Measurements from ENCODE around the gene CRACDL. TPM values are rescaled to one million over a fixed set of nuclear protein-coding genes. Genes with fewer than 3 reads are reported as not detected.

CRACDL gene
- total RNA-seq, 1 experiment from 2014 or later = not detected

DNA sequence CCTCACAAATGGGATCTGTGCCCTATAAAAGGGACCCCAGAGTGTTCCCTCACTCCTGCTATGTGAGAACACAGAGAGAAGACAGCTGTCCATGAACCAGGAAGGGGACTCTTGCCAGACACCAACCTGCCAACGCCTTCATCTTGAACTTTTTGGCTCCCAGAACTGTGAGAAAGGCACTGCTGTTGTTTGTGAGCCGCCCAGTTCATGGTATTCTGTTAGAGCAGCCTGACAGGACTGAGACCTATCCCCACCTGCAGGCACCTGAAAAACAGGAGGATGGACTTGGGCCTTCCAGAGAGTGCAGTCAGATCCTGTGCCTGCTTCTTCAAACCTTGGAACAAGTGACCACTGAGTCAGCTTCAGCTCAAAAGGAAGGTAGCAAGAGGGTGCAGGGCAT, 51.4 kb downstream of the CRACDL start:
- POLR2A ChIA-PET (ENCODE audit: unreplicated experiment) = no interaction called here
- Histone ChIP-seq H3K4me2 (ENCODE audit: low read length) (no peak overlapping the region), H4K20me1 (ENCODE audit: low read length) (no peaks in the 10 kb centered on the region), H3K4me3 (ENCODE audit: low read length) (no peak overlapping the region), H3K4me1 (ENCODE audit: insufficient read depth, low read length) (no peaks in the 10 kb centered on the region), H3F3A (ENCODE audit: low read length, unreplicated experiment) (no peaks in the 10 kb centered on the region), H3K9ac (ENCODE audit: low read length) (no peak overlapping the region), H3K27ac (ENCODE audit: low read length) (no peak overlapping the region), H3K9me2 (replicated peaks; ENCODE audit: low read length) (no peaks in the 10 kb centered on the region), H3K27me3 (ENCODE audit: low read length) (0 out of 2 replicates have a peak, but pooled peaks cover 3% of the 10 kb centered on the region), H2AFZ (ENCODE audit: low read length) (no peak overlapping the region), H3K36me3 (ENCODE audit: low read depth, low read length) (no peaks in the 10 kb centered on the region), H3K9me3 (ENCODE audit: low read length) (peaks cover 4% of the 10 kb centered on the region; the same call in 1 of the 2 replicates), H3K79me2 (ENCODE audit: low read length) (no peaks in the 10 kb centered on the region)
- TF ChIP-seq EZH2phosphoT487 (IDR thresholded peaks at IDR 0.05; ENCODE audit: borderline replicate concordance, low read length) = no peak
- TF ChIP-seq, protein P1, sequence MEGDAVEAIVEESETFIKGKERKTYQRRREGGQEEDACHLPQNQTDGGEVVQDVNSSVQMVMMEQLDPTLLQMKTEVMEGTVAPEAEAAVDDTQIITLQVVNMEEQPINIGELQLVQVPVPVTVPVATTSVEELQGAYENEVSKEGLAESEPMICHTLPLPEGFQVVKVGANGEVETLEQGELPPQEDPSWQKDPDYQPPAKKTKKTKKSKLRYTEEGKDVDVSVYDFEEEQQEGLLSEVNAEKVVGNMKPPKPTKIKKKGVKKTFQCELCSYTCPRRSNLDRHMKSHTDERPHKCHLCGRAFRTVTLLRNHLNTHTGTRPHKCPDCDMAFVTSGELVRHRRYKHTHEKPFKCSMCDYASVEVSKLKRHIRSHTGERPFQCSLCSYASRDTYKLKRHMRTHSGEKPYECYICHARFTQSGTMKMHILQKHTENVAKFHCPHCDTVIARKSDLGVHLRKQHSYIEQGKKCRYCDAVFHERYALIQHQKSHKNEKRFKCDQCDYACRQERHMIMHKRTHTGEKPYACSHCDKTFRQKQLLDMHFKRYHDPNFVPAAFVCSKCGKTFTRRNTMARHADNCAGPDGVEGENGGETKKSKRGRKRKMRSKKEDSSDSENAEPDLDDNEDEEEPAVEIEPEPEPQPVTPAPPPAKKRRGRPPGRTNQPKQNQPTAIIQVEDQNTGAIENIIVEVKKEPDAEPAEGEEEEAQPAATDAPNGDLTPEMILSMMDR (conservative IDR thresholded peaks at IDR 0.05; ENCODE audit: low read depth, low read length) = no peak
- no TSS peak for BruUV-seq (replicated peaks)
- CTCF ChIA-PET = no interaction called here
- ATAC-seq (no peak), DNase-seq (no peak)
- intact Hi-C loops (cut with micrococcal nuclease) = no loop called here

DNA sequence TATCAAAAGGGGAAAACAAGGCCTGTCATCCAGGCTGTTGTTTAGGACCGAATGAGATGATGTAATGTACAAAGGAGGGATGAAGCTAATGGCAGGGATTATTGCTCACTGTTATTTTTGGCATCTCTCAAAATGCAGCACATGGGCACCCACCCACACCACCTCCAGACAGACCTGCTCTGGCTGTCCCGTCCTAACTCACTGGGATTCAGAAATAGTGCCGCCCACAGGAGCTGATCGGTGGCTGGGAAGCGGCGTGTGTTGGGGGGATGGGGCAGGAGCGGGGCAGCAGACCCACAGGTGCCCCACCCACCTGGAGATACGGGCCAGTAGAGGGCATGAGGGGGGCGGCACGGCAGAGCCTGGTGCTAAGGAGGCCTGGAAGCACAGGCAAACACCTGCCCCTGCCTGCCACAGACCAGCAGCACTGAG, 52.2 kb downstream of the CRACDL start:
- H3K79me2 ChIP-seq (ENCODE audit: low read length) = no peaks in the 10 kb centered on the region
- intact Hi-C loops (cut with micrococcal nuclease) = no loop called here
- H3K27me3 ChIP-seq (ENCODE audit: low read length) = 0 out of 2 replicates have a peak, but pooled peaks cover 3% of the 10 kb centered on the region
- H3K4me3 ChIP-seq (ENCODE audit: low read length) = no peak overlapping the region
- no peaks in the 10 kb centered on the region for H3K9me2 ChIP-seq (replicated peaks; ENCODE audit: low read length)
- TF ChIP-seq EZH2phosphoT487 (IDR thresholded peaks at IDR 0.05; ENCODE audit: borderline replicate concordance, low read length) (no peak), EZH2 (IDR thresholded peaks at IDR 0.05; ENCODE audit: low read length, unreplicated experiment) (no peak)
- TF ChIP-seq, protein P1 (conservative IDR thresholded peaks at IDR 0.05; ENCODE audit: low read depth, low read length) = no peak
- H3F3A ChIP-seq (ENCODE audit: low read length, unreplicated experiment) = no peaks in the 10 kb centered on the region
- no peaks in the 10 kb centered on the region for H4K20me1 ChIP-seq (ENCODE audit: low read length)
- no peaks in the 10 kb centered on the region for H3K4me1 ChIP-seq (ENCODE audit: insufficient read depth, low read length)
- peaks cover 4% of the 10 kb centered on the region; the same call in 1 of the 2 replicates for H3K9me3 ChIP-seq (ENCODE audit: low read length)
- no peak for DNase-seq
- ChIA-PET POLR2A (ENCODE audit: unreplicated experiment) (no interaction called here), CTCF (no interaction called here)
- H3K9ac ChIP-seq (ENCODE audit: low read length) = no peak overlapping the region
- H3K27ac ChIP-seq (ENCODE audit: low read length) = no peak overlapping the region
- no TSS peak for BruUV-seq (replicated peaks)
- ATAC-seq = no peak
- H2AFZ ChIP-seq (ENCODE audit: low read length) = no peak overlapping the region
- H3K36me3 ChIP-seq (ENCODE audit: low read depth, low read length) = no peaks in the 10 kb centered on the region
- H3K4me2 ChIP-seq (ENCODE audit: low read length) = no peak overlapping the region

DNA sequence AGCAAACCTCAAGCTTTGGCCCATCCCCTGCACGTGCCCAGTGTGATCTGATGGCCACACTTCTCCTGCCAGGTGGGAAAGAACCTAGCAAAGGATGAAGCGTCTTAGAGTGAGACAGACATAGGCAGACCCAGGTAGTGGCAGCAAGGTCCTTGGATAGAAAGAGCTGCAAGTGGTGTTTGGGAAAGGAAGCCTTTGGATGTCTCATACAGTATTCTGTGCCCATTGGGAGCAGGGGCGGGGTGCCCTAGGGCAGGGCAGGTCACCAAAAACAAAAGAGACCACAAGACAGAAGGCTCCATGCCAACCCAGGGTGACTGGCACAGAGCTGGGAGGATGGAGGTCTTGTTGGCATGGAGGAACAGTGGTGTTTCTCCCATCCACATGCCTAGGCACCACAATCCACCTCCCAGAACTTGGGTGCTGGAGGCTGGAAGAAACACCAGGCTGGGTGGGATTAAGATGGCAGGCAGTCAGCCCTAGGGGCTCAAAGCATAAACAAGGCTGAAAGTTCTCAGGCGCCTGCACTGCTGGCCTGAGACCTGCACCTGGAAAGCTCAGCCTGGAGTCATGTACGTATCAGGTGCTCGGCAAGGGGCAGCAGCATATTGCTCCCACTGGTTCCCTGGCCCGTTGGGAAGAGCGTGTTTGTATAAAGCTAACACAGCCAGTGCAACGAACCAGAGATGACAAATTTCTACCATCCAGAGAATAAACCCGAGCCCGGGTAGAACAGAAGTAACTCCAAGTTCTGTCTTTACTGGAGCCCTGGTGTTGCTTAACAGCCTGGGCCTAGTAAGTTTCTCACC, 52.9 kb downstream of the CRACDL start:
- H3K4me3 ChIP-seq (ENCODE audit: low read length) = no peak overlapping the region
- no peaks in the 10 kb centered on the region for H4K20me1 ChIP-seq (ENCODE audit: low read length)
- intact Hi-C loops (cut with micrococcal nuclease) = no loop called here
- H3K4me2 ChIP-seq (ENCODE audit: low read length) = no peak overlapping the region
- H3F3A ChIP-seq (ENCODE audit: low read length, unreplicated experiment) = no peaks in the 10 kb centered on the region
- no peak for DNase-seq
- 0 out of 2 replicates have a peak, but pooled peaks cover 3% of the 10 kb centered on the region for H3K27me3 ChIP-seq (ENCODE audit: low read length)
- H3K79me2 ChIP-seq (ENCODE audit: low read length) = no peaks in the 10 kb centered on the region
- ChIA-PET POLR2A (ENCODE audit: unreplicated experiment) (no interaction called here), CTCF (no interaction called here)
- BruUV-seq (replicated peaks) = no TSS peak
- H3K4me1 ChIP-seq (ENCODE audit: insufficient read depth, low read length) = no peaks in the 10 kb centered on the region
- peaks cover 4% of the 10 kb centered on the region; the same call in 1 of the 2 replicates for H3K9me3 ChIP-seq (ENCODE audit: low read length)
- no peaks in the 10 kb centered on the region for H3K36me3 ChIP-seq (ENCODE audit: low read depth, low read length)
- H3K9ac ChIP-seq (ENCODE audit: low read length) = no peak overlapping the region
- no peaks in the 10 kb centered on the region for H3K9me2 ChIP-seq (replicated peaks; ENCODE audit: low read length)
- ATAC-seq = no peak
- no peak overlapping the region for H2AFZ ChIP-seq (ENCODE audit: low read length)
- TF ChIP-seq EZH2 (IDR thresholded peaks at IDR 0.05; ENCODE audit: low read length, unreplicated experiment) (no peak), EZH2phosphoT487 (IDR thresholded peaks at IDR 0.05; ENCODE audit: borderline replicate concordance, low read length) (no peak)
- TF ChIP-seq, protein P1 (conservative IDR thresholded peaks at IDR 0.05; ENCODE audit: low read depth, low read length) = no peak
- no peak overlapping the region for H3K27ac ChIP-seq (ENCODE audit: low read length)

Data from PC-3 (cell line).